T-helper 17 cell (primary cell): ENCODE data around the gene PACRGL. TPM values are rescaled to one million over a fixed set of nuclear protein-coding genes. Genes with fewer than 3 reads are reported as not detected.
A peak's percentile ranks its signal among the peaks of the same experiment; 100 is the strongest.
"Not testable (repeated sequence)": the region's sequence is repeated elsewhere in the genome, so short reads cannot be mapped to it uniquely, and the experiment has no call there.

Experiments
- ATAC-seq: fragments of 150-1000 bp; cut with Tn5 transposase; 2 replicates; pipeline ENCODE4 v1.10.0; 2021; ENCODE audit warnings: mild to moderate bottlenecking, moderate library complexity
- DNase-seq, 3 donors: peaks; one replicate each; pipeline versions ENCODE4 v3.0.0 to v3.0.0-alpha.2; 2020 to 2021
- H3K9me3 ChIP-seq: one replicate; pipeline ENCODE4 v1.7.0; 2013; ENCODE audit warnings: low read length, mild to moderate bottlenecking; ENCODE audit not compliant: control insufficient read depth, poor library complexity, severe bottlenecking
- H3K27ac Mint-ChIP-seq: one replicate; pipeline ENCODE4 v1.8.0; 2022; ENCODE audit warnings: mild to moderate bottlenecking, moderate library complexity, mixed read lengths
- H3K27me3 Mint-ChIP-seq: one replicate; pipeline ENCODE4 v1.8.0; 2022; ENCODE audit warnings: mixed read lengths
- H3K36me3 Mint-ChIP-seq: one replicate; pipeline ENCODE4 v1.8.0; 2022; ENCODE audit warnings: low read depth, mixed read lengths
- H3K4me1 Mint-ChIP-seq: one replicate; pipeline ENCODE4 v1.8.0; 2022; ENCODE audit warnings: mild to moderate bottlenecking, mixed read lengths
- H3K4me3 Mint-ChIP-seq: one replicate; pipeline ENCODE4 v1.8.0; 2022; ENCODE audit warnings: mild to moderate bottlenecking, moderate library complexity, mixed read lengths
- total RNA-seq, 4 donors: library from RNA in 2 of 4; stranded (reverse) in 2 of 4; gene quantifications; one replicate each; pipeline ENCODE4 v1.2.3 and lab custom pipeline; 2022 to 2026

The PACRGL gene
- total RNA-seq, 2 donors from 2014 or later, result 13.0 to 13.2 TPM

DNA sequence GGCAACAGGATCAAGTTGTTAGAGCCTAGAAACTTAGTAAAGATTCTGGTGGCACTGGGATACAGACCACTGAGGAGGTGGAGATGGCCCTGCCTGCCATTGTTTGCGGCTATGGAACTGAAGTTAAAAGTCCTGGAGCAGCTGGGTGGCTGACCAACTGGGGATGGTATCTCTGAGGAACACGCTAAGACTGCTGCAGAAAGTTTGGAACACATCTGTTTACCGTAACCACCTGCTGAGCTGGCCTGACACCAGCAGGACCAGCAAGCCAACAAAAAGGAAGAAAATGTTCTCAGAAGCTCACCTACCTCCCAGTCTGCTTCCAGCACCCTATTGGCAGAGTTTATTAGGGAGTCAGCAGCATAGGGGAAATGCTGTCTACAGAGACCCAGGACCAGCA is 17.4 kb upstream of the PACRGL start:
- ATAC-seq (no peak), DNase-seq (no peak)
- no peaks in the 10 kb centered on the region for H3K36me3 Mint-ChIP-seq
- peaks cover 31% of the 10 kb centered on the region for H3K27me3 Mint-ChIP-seq
- H3K27ac Mint-ChIP-seq, result no peak overlapping the region
- peaks cover 2% of the 10 kb centered on the region for H3K4me1 Mint-ChIP-seq
- no peak overlapping the region for H3K4me3 Mint-ChIP-seq
- no peaks in the 10 kb centered on the region for H3K9me3 ChIP-seq

DNA sequence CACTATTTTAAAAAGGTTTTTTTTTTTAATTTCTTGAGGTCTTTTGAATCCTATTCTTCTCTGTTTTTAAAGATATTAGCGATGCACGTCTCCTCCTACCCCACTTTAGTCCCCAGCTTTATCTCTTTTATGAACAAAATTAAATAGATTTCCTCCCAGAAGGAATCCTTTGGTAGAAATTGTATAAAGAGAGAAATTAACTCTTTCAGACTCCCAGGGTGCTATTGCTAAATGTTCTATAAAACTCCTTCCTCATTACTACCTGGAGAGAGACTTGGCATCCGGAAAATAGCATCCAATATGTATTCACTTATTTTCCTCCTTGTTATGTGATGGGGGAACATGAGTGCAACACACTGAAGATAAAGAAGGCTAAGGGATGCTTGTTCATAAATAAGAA is 16.5 kb upstream of the PACRGL start:
- Mint-ChIP-seq H3K36me3 (no peaks in the 10 kb centered on the region), H3K4me3 (no peak overlapping the region), H3K27me3 (peaks cover 22% of the 10 kb centered on the region), H3K4me1 (peaks cover 2% of the 10 kb centered on the region), H3K27ac (no peak overlapping the region)
- DNase-seq (no peak), ATAC-seq (no peak)
- no peaks in the 10 kb centered on the region for H3K9me3 ChIP-seq

DNA sequence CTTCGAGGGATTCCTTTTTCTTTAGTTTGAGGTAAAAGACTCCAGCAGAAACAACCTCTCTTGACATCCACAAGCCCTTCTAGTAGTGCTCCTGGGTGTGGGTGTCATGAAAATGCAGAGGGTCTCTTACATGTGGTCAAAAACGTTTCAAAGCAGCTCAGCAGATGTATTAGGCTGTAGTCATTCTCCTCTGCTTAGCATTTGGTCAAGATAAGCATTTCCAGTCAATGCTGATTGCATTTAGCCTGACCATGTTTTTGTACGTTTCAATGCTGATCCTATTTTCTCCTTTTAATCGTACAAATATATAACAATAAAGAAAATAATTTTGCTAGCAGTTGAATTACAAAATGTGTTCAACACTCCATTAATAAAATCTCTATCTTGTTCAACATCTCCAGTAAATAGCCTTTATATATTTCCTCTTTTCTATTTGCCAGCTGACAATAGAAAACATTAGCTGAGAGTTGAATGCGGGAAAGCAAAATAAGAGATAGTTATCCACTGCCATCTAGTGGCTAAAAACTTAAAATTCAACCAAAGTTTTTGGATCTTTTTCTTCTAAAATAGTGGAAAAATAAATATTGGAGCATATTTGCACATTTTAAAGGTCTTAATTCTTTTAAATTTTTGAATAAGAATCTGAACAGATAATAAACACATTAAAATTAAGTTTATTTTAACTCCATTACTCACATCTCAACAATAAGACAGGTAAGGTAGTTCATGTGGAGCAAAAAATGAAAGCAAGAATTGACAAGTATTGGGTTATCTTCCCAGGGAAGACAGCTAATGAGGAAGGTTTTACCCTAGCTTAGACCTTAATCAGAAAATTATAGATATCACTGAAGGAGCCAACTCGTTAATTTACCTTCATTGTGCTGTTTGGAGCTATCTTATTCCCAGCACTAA is 15.2 kb upstream of the PACRGL start:
- H3K4me3 Mint-ChIP-seq, result no peak overlapping the region
- H3K4me1 Mint-ChIP-seq, result peaks cover 2% of the 10 kb centered on the region
- no peaks in the 10 kb centered on the region for H3K9me3 ChIP-seq
- DNase-seq, result no peak
- peaks cover 28% of the 10 kb centered on the region for H3K27me3 Mint-ChIP-seq
- no peak overlapping the region for H3K27ac Mint-ChIP-seq
- ATAC-seq, result no peak
- no peaks in the 10 kb centered on the region for H3K36me3 Mint-ChIP-seq

DNA sequence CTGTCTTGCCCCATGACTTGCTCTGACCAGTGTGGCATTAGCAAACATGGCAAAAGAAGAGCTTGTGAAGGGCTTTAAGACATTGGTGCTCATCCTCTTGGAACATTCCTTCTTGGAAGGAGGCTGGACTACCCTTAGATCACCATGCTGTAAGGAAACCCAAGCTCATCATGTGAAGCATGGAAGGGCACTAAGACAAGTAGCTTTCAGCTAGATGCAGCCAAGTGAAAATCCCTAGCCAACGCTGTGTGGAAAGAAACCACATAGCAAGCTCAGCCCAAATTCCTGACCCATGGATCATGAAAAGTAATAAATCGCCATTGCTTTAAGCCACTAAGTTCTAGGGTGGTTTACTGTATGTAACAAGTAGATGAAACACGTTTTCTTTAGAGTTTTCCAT is 12.4 kb upstream of the PACRGL start:
- no peaks in the 10 kb centered on the region for H3K36me3 Mint-ChIP-seq

DNA sequence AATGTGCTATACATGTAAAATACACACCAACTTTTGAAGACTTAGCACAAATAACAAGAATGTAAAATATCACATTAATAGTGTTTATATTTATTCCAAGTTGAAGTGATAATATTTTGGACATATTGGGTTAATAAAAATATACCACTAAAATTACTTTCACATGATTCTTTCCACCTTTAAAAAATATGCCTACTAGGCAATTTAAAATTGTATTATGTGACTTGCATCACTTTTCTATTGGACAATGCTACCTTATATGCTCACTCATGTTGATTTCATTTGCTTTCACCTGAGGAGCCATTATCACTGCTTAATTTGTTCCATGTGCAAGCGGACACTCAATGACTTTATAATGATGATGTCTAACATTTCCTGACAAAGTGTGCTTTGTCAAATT is 3.4 kb upstream of the PACRGL start:
- no peak for ATAC-seq
- DNase-seq, result no peak
- no peaks in the 10 kb centered on the region for H3K36me3 Mint-ChIP-seq
- H3K27ac Mint-ChIP-seq, result no peak overlapping the region
- no peaks in the 10 kb centered on the region for H3K9me3 ChIP-seq
- no peak overlapping the region for H3K4me3 Mint-ChIP-seq
- peaks cover 11% of the 10 kb centered on the region for H3K27me3 Mint-ChIP-seq
- peaks cover 8% of the 10 kb centered on the region for H3K4me1 Mint-ChIP-seq

More for the DNA sequence above, 12.4 kb upstream of the PACRGL start:
- Mint-ChIP-seq H3K27ac (no peak overlapping the region), H3K4me3 (no peak overlapping the region), H3K27me3 (peaks cover 13% of the 10 kb centered on the region), H3K4me1 (peaks cover 2% of the 10 kb centered on the region)
- ATAC-seq, result no peak
- H3K9me3 ChIP-seq, result no peaks in the 10 kb centered on the region
- DNase-seq, result no peak

DNA sequence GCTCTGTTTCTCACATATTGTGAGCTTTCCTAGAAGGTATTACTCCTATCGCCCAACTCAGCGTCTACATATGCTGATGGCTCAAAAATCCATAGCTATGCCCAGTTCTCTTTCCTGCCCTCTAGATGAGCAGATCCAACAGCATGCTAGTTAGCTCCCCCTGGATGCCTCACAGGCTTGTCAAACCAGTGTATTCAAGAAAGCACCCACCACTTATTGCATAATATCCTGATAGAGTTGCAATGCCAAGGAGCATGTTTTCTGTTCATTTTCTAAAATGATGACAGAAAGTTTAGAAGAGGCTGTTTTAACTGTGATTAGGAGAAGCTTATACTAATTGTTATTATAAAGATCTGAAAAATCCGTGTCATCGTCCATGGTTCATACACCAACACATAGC is 1.9 kb upstream of the PACRGL start:
- Mint-ChIP-seq H3K4me1 (peaks cover 17% of the 10 kb centered on the region), H3K27me3 (peaks cover 11% of the 10 kb centered on the region), H3K27ac (peak overlapping the region; percentile 94), H3K36me3 (no peaks in the 10 kb centered on the region), H3K4me3 (no peak overlapping the region)
- DNase-seq (no peak), ATAC-seq (no peak)
- no peaks in the 10 kb centered on the region for H3K9me3 ChIP-seq

DNA sequence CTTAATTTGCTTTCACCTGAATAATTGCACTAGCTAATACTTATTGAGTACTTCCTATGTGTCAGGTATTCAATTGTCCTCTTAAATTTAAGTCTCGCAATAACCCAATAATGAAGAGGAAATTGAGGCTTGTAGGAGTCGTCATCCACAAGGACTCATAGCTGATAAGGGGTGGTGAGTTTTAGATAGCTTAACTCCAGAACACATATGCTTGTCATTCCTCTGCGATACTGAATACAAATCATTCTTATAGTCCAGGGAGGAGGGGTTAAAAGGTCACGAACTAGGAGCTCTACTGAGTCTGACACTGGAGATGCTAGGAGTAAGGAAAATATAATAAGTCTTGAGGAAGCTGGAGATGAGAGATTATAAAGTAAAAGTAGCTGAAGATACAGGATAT is 1.4 kb upstream of the PACRGL start:
- Mint-ChIP-seq H3K27me3 (peaks cover 9% of the 10 kb centered on the region), H3K4me1 (peaks cover 20% of the 10 kb centered on the region), H3K27ac (peak overlapping the region; percentile 94), H3K4me3 (peak overlapping the region; percentile 93), H3K36me3 (no peaks in the 10 kb centered on the region)
- DNase-seq, result no peak
- H3K9me3 ChIP-seq, result no peaks in the 10 kb centered on the region
- no peak for ATAC-seq

DNA sequence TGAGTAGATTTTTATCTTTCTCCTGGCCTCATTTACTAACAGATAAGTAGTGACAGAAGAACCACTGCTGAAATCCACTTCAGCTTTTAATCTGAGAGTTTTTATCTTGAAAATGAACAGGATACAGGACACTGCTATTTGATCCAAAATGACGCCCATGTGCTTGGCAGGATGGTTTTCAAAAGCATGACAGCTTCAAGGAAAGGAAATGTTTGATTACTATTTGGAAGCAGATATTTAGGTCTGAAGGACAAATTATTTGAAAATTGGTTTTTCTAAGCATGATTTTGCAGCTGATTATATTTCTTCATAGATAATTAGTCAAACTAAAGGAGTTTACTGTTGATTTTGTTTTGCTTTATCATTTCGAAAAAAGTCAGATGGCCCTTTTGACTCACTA is 11.1 kb downstream of the PACRGL start:
- DNase-seq (no peak), ATAC-seq (no peak)
- H3K27ac Mint-ChIP-seq, result no peak overlapping the region
- H3K27me3 Mint-ChIP-seq, result no peaks in the 10 kb centered on the region
- H3K4me1 Mint-ChIP-seq, result peaks cover 2% of the 10 kb centered on the region
- no peaks in the 10 kb centered on the region for H3K9me3 ChIP-seq
- H3K36me3 Mint-ChIP-seq, result peaks cover 8% of the 10 kb centered on the region
- no peak overlapping the region for H3K4me3 Mint-ChIP-seq

DNA sequence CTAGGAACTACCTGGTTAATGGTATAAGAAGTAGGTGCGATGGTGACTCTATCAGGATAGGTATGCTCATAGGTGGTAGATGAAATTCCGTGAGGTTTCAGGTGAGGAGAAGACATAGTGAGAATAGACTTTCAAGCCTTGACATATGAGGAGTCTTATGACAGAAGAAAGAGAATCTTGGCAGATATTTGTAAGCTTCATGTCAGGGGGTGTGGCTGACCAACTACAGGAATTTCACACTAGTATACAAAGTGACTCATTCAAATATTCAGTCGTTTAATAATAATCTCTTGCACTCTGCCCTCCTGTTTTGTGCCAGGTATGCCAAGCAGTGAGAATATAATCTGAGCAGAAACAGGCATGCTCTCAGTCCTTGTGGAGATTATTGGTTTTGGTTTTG is 22.8 kb downstream of the PACRGL start:
- Mint-ChIP-seq H3K27ac (no peak overlapping the region), H3K4me1 (no peaks in the 10 kb centered on the region), H3K27me3 (no peaks in the 10 kb centered on the region), H3K4me3 (no peak overlapping the region), H3K36me3 (peaks cover 17% of the 10 kb centered on the region)
- DNase-seq (no peak), ATAC-seq (no peak)
- H3K9me3 ChIP-seq, result no peaks in the 10 kb centered on the region

DNA sequence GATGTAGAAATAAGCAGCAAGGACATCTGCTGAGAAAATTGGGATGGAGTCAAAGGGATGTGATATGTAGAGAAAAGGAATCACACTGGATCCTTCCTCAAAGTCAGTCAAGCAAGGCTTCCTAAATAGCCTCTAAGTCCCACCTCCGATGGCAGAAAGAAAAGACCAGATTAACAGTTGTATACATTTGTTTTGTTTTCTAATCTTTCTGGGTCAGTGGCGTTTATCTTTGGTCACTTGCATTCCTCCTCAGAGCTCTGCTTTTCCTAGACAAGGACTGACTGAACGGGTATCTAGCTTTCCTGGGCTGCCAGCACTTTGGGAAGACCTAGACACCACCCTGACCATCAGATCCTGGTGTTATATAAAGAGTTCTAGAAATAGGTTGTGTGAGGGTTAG is 23.2 kb downstream of the PACRGL start:
- Mint-ChIP-seq H3K4me3 (no peak overlapping the region), H3K27me3 (no peaks in the 10 kb centered on the region), H3K36me3 (peaks cover 17% of the 10 kb centered on the region), H3K4me1 (no peaks in the 10 kb centered on the region), H3K27ac (no peak overlapping the region)
- no peak for ATAC-seq
- no peaks in the 10 kb centered on the region for H3K9me3 ChIP-seq
- DNase-seq, result no peak

DNA sequence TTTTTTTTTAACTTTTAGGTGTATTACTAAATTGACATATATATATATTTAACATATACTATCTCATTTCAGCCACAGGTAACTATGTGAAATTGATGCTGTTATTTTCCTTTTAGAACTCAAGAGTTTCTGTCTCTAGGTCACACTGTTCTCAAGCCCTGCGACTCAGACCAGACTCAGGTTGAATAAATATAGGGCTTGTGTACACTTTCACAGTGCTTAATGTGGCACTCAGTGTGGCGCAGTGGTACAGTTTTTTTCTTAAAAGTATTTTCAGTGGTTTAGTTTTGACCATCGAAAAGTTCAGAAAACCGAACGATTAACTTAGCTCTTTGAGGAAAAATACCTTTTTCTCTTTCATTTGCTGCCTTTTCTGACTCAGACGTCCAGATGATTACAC is 24.7 kb downstream of the PACRGL start:
- ATAC-seq (no peak), DNase-seq (no peak)
- no peaks in the 10 kb centered on the region for H3K4me1 Mint-ChIP-seq
- H3K4me3 Mint-ChIP-seq, result no peak overlapping the region
- peaks cover 13% of the 10 kb centered on the region for H3K36me3 Mint-ChIP-seq
- no peak overlapping the region for H3K27ac Mint-ChIP-seq
- H3K9me3 ChIP-seq, result no peaks in the 10 kb centered on the region
- H3K27me3 Mint-ChIP-seq, result no peaks in the 10 kb centered on the region

DNA sequence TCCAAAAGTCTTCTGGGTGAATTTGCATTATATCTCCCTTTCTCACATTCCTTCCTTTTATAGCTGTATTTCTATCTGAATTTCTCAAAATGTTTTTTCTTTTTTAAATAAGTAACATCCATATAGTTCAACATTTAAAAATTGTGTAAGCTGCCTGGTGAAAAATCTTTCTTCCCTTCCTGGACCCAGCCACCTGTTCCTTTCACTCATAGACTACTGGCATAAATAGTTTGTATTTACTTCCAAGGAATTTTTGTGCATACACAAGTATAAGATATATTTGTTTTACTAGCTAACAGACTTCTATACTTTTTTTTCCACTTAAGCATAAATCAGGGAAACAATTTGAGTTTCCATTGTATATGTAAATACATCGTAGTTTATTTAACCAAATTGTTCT is 35.7 kb downstream of the PACRGL start:
- DNase-seq, result no peak
- H3K4me1 Mint-ChIP-seq, result no peaks in the 10 kb centered on the region
- no peak overlapping the region for H3K27ac Mint-ChIP-seq
- no peaks in the 10 kb centered on the region for H3K9me3 ChIP-seq
- no peak overlapping the region for H3K4me3 Mint-ChIP-seq
- H3K36me3 Mint-ChIP-seq, result peaks cover 4% of the 10 kb centered on the region
- ATAC-seq, result no peak
- no peaks in the 10 kb centered on the region for H3K27me3 Mint-ChIP-seq

DNA sequence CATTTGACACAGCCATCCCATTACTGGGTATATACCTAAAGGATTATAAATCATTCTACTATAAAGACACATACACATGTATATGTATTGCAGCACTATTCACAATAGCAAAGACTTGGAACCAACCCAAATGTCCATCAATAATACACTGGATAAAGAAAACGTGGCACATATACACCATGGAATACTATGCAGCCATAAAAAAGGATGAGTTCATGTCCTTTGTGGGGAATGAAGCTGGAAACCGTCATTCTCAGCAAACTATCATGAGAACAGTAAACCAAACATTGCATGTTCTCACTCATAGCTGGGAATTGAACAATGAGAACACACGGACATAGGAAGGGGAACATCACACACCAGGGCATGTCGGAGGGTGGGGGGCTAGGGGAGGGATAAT is 45.7 kb downstream of the PACRGL start:
- not testable (repeated sequence) for H3K9me3 ChIP-seq, H3K4me3 Mint-ChIP-seq, ATAC-seq, H3K27me3 Mint-ChIP-seq, DNase-seq, H3K27ac Mint-ChIP-seq, H3K4me1 Mint-ChIP-seq, H3K36me3 Mint-ChIP-seq

DNA sequence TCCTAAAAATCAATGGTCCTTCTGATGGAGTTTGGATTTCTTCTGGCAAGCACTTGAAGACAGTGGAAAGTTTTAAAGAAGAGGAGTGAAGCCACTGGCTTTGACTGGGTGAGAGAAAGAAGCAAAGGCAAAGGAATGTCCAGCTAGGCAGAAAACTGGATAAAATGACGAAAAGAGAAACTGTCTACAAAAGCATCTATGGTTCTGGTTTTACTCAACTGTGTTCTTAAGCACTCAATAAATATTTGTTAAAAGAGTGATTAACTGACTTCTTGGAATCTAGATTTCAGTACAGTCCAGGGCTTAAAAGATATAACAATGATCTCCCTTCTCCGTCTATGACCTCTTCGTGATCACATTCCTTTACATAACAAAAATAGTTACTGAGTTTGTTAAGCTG is 52.4 kb downstream of the PACRGL start:
- H3K27me3 Mint-ChIP-seq, result no peaks in the 10 kb centered on the region
- no peaks in the 10 kb centered on the region for H3K9me3 ChIP-seq
- no peak for ATAC-seq

More for the DNA sequence above, 52.4 kb downstream of the PACRGL start:
- H3K4me3 Mint-ChIP-seq, result no peak overlapping the region
- H3K27ac Mint-ChIP-seq, result no peak overlapping the region
- H3K36me3 Mint-ChIP-seq, result peaks cover 2% of the 10 kb centered on the region
- no peaks in the 10 kb centered on the region for H3K4me1 Mint-ChIP-seq
- DNase-seq, result no peak
